Mesothelial cell of epicardium (in vitro differentiated cells): Measurements from ENCODE around the gene PPDPF. TPM values are rescaled to one million over a fixed set of nuclear protein-coding genes. Genes with fewer than 3 reads are reported as not detected.
"Not testable (repeated sequence)": the region's sequence is repeated elsewhere in the genome, so short reads cannot be mapped to it uniquely, and the experiment has no call there.

ENCODE experiments used
- DNase-seq, 2 experiments: peaks; one replicate each; pipeline ENCODE4 v3.0.0; 2021; ENCODE audit warnings: low spot score in 2 of 2; ENCODE audit not compliant: unreplicated experiment in 2 of 2
- H3K27ac Mint-ChIP-seq: 2 replicates; pipeline ENCODE4 v1.8.0; 2021; ENCODE audit warnings: mixed read lengths
- H3K27me3 Mint-ChIP-seq: 2 replicates; pipeline ENCODE4 v1.8.0; 2021; ENCODE audit warnings: low read depth, mixed read lengths
- H3K36me3 Mint-ChIP-seq: 2 replicates; pipeline ENCODE4 v1.8.0; 2021; ENCODE audit warnings: mixed read lengths
- H3K4me1 Mint-ChIP-seq: 2 replicates; pipeline ENCODE4 v1.8.0; 2021; ENCODE audit warnings: mixed read lengths
- H3K4me3 Mint-ChIP-seq: 2 replicates; pipeline ENCODE4 v1.8.0; 2021; ENCODE audit warnings: mild to moderate bottlenecking, moderate library complexity, mixed read lengths
- H3K9me3 Mint-ChIP-seq: 2 replicates; pipeline ENCODE4 v1.8.0; 2021; ENCODE audit warnings: mixed read lengths
- total RNA-seq: library from RNA; stranded (reverse); gene quantifications from 3 replicates; pipeline ENCODE4 v1.2.1, GENCODE V29; 2021
- TF ChIP-seq, protein P1 (sequence below): fragments of 200-600 bp; sonication (generic); IDR thresholded peaks from one replicate; pipeline ENCODE4 v1.5.0; 2021; ENCODE audit warnings: antibody characterized with exemption; ENCODE audit not compliant: unreplicated experiment

The PPDPF gene
- total RNA-seq, 1 donor from 2014 or later, result 271 TPM

DNA sequence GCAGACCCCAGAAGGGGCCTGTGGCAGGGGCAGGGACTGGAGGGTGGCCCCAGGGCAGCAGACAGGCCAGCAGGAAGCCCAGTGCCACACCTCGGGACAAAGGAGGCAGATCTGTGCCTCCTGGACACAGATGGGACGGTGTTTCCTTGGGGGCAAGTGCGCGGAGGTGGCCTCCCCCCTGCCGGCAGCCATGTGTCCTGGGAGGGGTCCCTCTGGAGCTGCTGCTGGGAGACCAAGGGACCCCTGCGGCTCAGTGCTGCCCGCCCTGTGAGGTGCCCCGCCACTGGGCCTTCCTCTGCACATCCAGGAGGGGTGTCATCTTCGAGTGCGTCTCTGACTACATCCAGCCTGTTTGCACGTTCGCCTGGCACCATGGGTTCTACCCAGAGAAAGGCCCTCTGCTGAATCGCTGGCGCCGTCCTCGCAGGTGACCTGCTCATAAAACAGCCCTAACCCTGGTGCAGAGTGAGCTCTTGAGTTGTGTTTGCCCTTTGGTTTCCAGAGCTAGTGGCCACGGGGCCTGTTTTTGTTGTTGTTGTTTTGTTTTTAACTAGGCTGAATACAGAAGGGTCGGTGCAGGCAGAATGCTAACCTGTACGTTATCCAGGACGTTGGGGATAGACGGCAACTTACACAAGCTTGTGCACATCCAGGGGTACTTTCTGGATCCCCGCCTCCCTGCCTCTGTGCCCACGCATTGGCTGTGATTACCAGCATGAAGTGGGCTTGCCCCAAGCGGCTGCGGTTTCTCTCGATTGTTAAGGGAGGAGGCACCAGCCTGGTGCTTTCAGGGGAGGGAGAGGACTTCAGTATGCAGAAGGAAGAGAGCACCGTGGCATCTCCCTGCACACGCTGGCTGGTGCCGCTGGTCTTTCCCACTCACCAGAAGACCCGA lies 46.8 kb upstream of the PPDPF start:
- DNase-seq, result no peak
- Mint-ChIP-seq H3K36me3 (no peaks in the 10 kb centered on the region), H3K4me3 (peak overlapping the region; percentile 6), H3K9me3 (no peaks in the 10 kb centered on the region), H3K27ac (no peak overlapping the region), H3K27me3 (peaks cover 83% of the 10 kb centered on the region), H3K4me1 (peaks cover 7% of the 10 kb centered on the region)
- TF ChIP-seq, protein P1, sequence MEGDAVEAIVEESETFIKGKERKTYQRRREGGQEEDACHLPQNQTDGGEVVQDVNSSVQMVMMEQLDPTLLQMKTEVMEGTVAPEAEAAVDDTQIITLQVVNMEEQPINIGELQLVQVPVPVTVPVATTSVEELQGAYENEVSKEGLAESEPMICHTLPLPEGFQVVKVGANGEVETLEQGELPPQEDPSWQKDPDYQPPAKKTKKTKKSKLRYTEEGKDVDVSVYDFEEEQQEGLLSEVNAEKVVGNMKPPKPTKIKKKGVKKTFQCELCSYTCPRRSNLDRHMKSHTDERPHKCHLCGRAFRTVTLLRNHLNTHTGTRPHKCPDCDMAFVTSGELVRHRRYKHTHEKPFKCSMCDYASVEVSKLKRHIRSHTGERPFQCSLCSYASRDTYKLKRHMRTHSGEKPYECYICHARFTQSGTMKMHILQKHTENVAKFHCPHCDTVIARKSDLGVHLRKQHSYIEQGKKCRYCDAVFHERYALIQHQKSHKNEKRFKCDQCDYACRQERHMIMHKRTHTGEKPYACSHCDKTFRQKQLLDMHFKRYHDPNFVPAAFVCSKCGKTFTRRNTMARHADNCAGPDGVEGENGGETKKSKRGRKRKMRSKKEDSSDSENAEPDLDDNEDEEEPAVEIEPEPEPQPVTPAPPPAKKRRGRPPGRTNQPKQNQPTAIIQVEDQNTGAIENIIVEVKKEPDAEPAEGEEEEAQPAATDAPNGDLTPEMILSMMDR, result no peak

DNA sequence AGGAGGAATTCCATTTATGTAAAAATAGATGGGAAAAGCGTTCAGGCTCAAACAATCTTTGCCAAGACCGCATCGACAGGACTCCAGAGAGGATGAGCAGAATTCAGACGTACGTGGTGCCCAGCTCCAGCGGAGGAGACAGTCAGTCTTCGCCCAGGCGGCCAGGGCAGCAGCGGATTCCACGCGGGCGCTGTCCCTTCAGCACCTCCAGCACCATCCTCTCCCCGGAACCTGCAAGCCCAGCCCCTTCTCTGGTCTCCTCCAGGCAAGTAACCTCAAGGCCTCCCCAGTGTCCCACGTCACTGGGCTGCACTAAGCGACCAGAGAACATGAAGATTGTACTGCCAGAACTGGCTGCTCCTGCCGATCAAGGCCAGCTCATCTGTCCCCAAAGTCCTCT lies 45.4 kb upstream of the PPDPF start:
- no peaks in the 10 kb centered on the region for H3K9me3 Mint-ChIP-seq
- H3K36me3 Mint-ChIP-seq, result no peaks in the 10 kb centered on the region
- H3K27ac Mint-ChIP-seq, result no peak overlapping the region
- H3K4me3 Mint-ChIP-seq, result no peak overlapping the region
- peaks cover 6% of the 10 kb centered on the region for H3K4me1 Mint-ChIP-seq
- TF ChIP-seq, protein P1, result no peak
- peaks cover 80% of the 10 kb centered on the region for H3K27me3 Mint-ChIP-seq
- DNase-seq, result peak in 1 of 2 experiments; percentile 68

DNA sequence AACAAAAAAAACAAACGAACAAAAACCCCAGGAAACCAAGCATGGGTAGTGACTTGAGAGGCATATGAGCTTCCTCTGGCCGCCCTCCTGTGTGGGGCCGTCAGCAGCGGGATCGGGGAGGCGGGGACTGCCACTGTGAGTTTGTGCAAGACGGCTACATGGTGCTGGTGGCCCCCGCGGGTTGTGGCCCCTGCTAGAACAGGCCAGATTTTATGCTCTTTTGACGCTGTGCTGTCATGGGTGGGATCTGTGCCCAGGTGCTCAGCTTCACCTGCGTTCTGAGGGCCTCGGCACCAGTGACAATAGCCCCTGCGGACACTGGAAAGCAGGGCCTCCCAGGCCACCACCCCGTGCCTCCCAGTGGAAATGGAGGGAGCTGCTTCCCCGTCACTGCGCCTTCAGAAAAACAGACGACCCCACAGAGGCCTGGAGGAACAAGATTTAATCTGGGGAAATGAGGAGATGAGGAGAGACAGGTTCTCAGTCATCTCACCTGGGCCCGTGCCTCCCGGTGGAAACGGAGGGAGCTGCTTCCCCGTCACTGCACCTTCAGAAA lies 43.4 kb upstream of the PPDPF start:
- Mint-ChIP-seq H3K27ac (no peak overlapping the region), H3K4me3 (no peak overlapping the region), H3K9me3 (no peaks in the 10 kb centered on the region)

DNA sequence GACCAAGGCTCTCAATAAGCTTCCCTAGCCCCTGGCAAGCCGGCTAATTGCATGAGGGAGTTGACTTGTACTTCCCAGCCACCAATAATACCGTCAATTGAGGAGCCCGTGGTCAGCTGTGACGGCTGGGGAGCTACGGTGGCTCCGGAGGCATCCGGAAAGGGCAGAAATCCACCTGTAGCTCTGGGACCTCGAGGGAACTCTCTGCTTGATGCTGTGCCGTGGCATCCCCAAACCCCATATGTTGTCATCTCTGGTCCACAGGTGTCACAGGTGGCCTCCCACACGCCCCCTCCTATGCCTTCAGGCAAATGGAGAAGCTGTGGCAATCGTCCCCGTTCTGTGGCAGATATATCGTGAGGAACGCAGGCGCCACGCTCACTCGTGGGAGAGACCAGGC lies 42.6 kb upstream of the PPDPF start:
- peaks cover 87% of the 10 kb centered on the region for H3K27me3 Mint-ChIP-seq
- H3K4me3 Mint-ChIP-seq, result no peak overlapping the region
- H3K4me1 Mint-ChIP-seq, result peaks cover 7% of the 10 kb centered on the region
- H3K27ac Mint-ChIP-seq, result no peak overlapping the region
- TF ChIP-seq, protein P1, result no peak
- no peaks in the 10 kb centered on the region for H3K36me3 Mint-ChIP-seq
- no peaks in the 10 kb centered on the region for H3K9me3 Mint-ChIP-seq
- no peak for DNase-seq

More for the DNA sequence above, 43.4 kb upstream of the PPDPF start:
- Mint-ChIP-seq H3K36me3 (no peaks in the 10 kb centered on the region), H3K4me1 (peaks cover 4% of the 10 kb centered on the region), H3K27me3 (peaks cover 80% of the 10 kb centered on the region)
- TF ChIP-seq, protein P1, result no peak
- DNase-seq, result no peak

DNA sequence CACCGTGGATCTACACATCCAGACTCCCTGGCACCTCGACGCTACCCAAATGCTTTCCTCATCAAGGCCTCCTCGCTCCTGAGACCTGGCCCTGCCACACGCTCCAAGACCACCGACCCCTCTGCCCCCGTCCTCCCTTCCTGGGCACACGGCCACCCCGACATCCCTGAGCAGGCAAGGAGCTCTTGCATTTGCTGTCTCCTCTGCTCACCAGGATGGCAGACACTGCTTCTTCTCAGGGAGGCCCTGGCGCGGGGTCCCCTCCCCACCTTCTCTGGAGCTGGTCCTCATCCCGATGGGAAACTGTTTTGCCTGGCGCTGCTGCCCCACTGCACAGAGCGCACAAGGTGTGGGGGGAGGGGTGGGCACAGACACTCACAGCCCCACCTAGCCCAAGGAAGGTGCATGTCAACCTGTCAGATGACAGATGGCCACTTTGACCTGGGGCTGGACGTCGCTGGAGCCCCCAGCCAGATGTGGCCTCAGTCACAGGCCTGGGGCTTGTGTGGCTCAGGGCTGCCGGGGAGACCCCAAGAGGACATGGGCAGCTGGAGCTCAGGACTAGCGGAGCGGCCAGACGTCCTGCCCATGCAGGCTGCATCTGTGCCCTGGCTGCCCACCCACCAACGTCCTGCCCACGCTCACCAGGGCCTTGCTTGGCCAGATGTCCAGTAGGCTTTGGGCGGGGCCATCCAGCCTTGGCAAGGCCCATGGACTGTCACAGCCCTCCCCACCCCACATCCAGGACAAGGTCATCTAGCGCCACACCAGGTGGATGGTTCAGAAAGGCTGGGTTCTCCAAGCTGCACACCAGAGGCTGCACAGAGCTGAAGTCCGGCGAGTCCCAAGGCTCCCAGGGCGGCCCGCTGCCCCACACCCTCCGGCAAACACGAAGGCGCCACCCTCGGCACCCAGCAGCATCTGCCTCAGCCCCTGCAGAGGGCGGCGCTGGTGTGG lies 41.9 kb upstream of the PPDPF start:
- peaks cover 8% of the 10 kb centered on the region for H3K4me1 Mint-ChIP-seq
- TF ChIP-seq, protein P1, result no peak
- no peak overlapping the region for H3K27ac Mint-ChIP-seq
- H3K36me3 Mint-ChIP-seq, result no peaks in the 10 kb centered on the region
- DNase-seq, result no peak
- peaks cover 83% of the 10 kb centered on the region for H3K27me3 Mint-ChIP-seq
- H3K9me3 Mint-ChIP-seq, result no peaks in the 10 kb centered on the region
- H3K4me3 Mint-ChIP-seq, result no peak overlapping the region

DNA sequence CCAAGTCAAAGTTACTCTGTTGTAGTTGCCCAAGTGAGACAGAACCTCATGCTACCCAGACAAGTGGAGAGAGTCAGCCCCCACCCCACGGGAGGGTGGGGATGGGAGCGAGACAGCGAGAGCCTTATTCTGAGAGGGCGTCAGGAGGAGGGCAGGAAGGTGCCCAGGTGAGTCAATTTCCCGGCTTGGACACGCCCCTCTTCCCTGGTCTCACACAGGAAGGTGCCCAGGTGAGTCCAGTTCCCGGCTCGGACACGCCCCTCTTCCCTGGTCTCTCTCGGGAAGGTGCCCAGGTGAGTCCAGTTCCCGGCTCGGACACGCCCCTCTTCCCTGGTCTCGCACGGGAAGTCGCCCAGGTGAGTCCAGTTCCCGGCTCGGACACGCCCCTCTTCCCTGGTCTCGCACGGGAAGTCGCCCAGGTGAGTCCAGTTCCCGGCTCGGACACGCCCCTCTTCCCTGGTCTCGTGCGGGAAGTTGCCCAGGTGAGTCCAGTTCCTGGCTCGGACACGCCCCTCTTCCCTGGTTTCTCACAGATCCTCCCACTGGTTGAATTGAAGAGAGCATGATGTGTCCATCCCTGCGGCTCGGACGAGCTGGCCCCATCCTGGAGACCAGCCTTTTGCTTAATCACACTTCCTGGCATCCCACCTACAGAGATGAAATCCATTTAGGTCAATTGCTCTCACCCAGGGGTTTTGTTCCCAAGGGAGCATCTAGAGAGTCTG lies 40.7 kb upstream of the PPDPF start:
- Mint-ChIP-seq H3K27me3 (peaks cover 75% of the 10 kb centered on the region), H3K4me1 (peaks cover 10% of the 10 kb centered on the region)
- H3K9me3 Mint-ChIP-seq, H3K4me3 Mint-ChIP-seq, H3K27ac Mint-ChIP-seq, DNase-seq, H3K36me3 Mint-ChIP-seq: not testable (repeated sequence)
